Measurements from ENCODE around the gene AGAP1. TPM values are rescaled to one million over a fixed set of nuclear protein-coding genes. Genes with fewer than 3 reads are reported as not detected.

AGAP1 gene
- total RNA-seq, 3 donors from 2014 or later (not counting 1 experiment from before 2014, with no cell fraction given) = 42.0 to 56.4 (median 45.7) TPM

DNA sequence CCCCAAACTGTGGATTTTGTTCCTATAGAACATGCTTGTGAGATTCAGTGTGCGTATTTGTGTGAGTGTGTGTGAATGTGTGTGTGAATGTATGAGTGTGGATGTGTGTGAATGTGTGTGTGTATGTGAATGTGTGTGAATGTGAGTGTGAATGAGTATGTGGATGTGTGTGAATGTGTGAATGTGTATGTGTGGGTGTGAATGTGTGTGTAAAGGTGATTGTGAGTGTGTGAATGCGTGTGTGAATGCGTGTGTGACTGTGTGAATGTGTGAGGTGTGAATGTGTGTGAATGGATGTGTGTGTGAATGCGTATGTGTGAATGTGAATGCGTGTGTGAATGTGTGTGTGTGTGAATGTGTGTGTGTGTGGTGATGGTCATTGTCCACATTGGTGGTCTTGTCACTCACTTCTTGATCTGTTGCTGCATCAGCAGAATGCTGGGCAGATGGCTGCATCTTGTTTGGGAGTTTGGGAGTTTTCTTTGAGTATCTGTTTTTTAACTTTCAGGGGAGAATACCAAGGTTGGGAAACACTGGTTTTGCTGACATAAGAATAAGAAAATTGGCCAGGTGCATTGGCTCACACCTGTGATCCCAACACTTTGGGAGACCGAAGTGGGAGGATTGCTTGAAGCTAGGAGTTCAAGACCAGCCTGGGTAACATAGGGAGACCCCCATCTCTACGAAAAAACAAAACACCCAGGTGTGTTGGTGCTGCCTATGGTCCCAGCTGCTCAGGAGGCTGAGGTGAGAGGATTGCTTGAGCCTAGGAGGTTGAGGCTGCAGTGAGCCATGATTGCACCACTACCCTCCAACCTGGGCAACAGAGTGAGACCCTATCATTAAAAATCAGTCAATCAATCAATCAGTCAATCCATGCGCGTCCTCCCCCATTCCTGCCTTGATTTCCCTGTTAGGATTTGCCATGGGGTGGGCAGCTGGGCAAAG, 18.2 kb downstream of the AGAP1 start:
- TF ChIP-seq, protein P1, sequence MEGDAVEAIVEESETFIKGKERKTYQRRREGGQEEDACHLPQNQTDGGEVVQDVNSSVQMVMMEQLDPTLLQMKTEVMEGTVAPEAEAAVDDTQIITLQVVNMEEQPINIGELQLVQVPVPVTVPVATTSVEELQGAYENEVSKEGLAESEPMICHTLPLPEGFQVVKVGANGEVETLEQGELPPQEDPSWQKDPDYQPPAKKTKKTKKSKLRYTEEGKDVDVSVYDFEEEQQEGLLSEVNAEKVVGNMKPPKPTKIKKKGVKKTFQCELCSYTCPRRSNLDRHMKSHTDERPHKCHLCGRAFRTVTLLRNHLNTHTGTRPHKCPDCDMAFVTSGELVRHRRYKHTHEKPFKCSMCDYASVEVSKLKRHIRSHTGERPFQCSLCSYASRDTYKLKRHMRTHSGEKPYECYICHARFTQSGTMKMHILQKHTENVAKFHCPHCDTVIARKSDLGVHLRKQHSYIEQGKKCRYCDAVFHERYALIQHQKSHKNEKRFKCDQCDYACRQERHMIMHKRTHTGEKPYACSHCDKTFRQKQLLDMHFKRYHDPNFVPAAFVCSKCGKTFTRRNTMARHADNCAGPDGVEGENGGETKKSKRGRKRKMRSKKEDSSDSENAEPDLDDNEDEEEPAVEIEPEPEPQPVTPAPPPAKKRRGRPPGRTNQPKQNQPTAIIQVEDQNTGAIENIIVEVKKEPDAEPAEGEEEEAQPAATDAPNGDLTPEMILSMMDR (IDR thresholded peaks at IDR 0.05) = no peak
- H3K27me3 ChIP-seq (ENCODE audit: control insufficient read depth, insufficient read depth, low read length) = no peaks in the 10 kb centered on the region
- H3K9me3 ChIP-seq (ENCODE audit: control insufficient read depth, insufficient read depth, low read length) = no peaks in the 10 kb centered on the region
- no peaks in the 10 kb centered on the region for H3K9me3 Mint-ChIP-seq
- intact Hi-C loops (cut with micrococcal nuclease) = no loop called here
- no peak overlapping the region for H3K27ac ChIP-seq (ENCODE audit: low read length)
- no peak for ATAC-seq
- H3K4me3 Mint-ChIP-seq = no peak overlapping the region
- no peaks in the 10 kb centered on the region for H3K4me1 ChIP-seq (ENCODE audit: control insufficient read depth, insufficient read depth, low read length)
- H3K4me3 ChIP-seq (ENCODE audit: low read length) = no peak overlapping the region
- H3K36me3 ChIP-seq (ENCODE audit: control insufficient read depth, insufficient read depth, low read length) = no peaks in the 10 kb centered on the region
- H3K27ac Mint-ChIP-seq = no peak overlapping the region
- no peaks in the 10 kb centered on the region for H3K36me3 Mint-ChIP-seq
- H3K27me3 Mint-ChIP-seq (ENCODE audit: low read depth in 2 of 2) = peaks cover 0 to 6% of the 10 kb centered on the region in 2 donors
- H3K4me1 Mint-ChIP-seq = no peaks in the 10 kb centered on the region
- WGBS (ENCODE audit: insufficient coverage) = 81% methylated on average over 8 of the region's 9 CpGs
- DNase-seq = no peak

- DNase-seq (no peak), ATAC-seq (no peak)
- H3K9me3 Mint-ChIP-seq = no peaks in the 10 kb centered on the region
- Histone ChIP-seq H3K4me3 (ENCODE audit: low read length) (no peak overlapping the region), H3K27ac (ENCODE audit: low read length) (no peak overlapping the region), H3K4me1 (ENCODE audit: control insufficient read depth, insufficient read depth, low read length) (no peaks in the 10 kb centered on the region), H3K9me3 (ENCODE audit: control insufficient read depth, insufficient read depth, low read length) (no peaks in the 10 kb centered on the region), H3K27me3 (ENCODE audit: control insufficient read depth, insufficient read depth, low read length) (no peaks in the 10 kb centered on the region), H3K36me3 (ENCODE audit: control insufficient read depth, insufficient read depth, low read length) (no peaks in the 10 kb centered on the region)
- H3K4me1 Mint-ChIP-seq = no peaks in the 10 kb centered on the region
- WGBS (ENCODE audit: insufficient coverage) = 91% methylated on average over 4 of the region's 4 CpGs
- H3K36me3 Mint-ChIP-seq = no peaks in the 10 kb centered on the region
- no peak overlapping the region for H3K4me3 Mint-ChIP-seq
- no peak overlapping the region for H3K27ac Mint-ChIP-seq
- TF ChIP-seq, protein P1 (IDR thresholded peaks at IDR 0.05) = no peak
- peaks cover 0 to 5% of the 10 kb centered on the region in 2 donors for H3K27me3 Mint-ChIP-seq (ENCODE audit: low read depth in 2 of 2)
- intact Hi-C loops (cut with micrococcal nuclease) = no loop called here
These were observed 18.8 kb downstream of the AGAP1 start for GRCh38 chr2:235512699-235513053.

DNA sequence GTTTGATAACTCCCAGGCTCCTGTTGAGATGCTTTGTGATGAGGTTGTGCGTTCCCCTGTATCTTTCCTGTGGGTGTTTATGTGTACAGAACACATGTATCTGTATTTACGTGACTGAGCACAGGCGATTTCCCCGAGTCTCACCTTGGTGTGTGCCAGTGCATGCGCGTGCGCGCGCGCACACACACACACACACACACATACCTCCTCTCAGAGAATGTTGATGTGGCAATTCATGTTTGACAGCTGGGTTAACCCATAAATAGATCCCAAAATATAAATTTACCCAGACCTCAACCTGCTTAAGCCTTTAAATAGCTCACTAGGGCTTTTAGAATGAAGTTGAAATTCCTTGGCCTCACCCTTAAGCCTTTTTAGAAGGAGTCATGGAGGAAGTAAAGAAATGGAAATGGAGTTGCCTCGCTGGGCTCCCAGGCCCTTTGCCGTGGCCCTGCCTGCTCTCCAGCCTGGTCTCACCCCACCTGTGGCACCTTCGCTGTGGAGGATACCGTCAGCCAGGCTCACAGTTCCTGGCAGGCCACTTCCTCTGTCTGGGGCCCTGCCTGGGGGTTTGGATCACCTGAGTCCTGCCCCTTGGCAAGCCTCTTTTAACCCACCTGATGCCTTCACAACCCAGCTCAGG, 20.3 kb downstream of the AGAP1 start:
- Mint-ChIP-seq H3K4me1 (no peaks in the 10 kb centered on the region), H3K9me3 (no peaks in the 10 kb centered on the region), H3K27ac (no peak overlapping the region), H3K27me3 (ENCODE audit: low read depth in 2 of 2) (peaks cover 2 to 9% of the 10 kb centered on the region in 2 donors), H3K4me3 (no peak overlapping the region), H3K36me3 (no peaks in the 10 kb centered on the region)
- Histone ChIP-seq H3K9me3 (ENCODE audit: control insufficient read depth, insufficient read depth, low read length) (no peaks in the 10 kb centered on the region), H3K4me3 (ENCODE audit: low read length) (no peak overlapping the region), H3K27ac (ENCODE audit: low read length) (no peak overlapping the region), H3K27me3 (ENCODE audit: control insufficient read depth, insufficient read depth, low read length) (no peaks in the 10 kb centered on the region), H3K4me1 (ENCODE audit: control insufficient read depth, insufficient read depth, low read length) (no peaks in the 10 kb centered on the region), H3K36me3 (ENCODE audit: control insufficient read depth, insufficient read depth, low read length) (no peaks in the 10 kb centered on the region)
- no peak for ATAC-seq
- WGBS (ENCODE audit: insufficient coverage) = 83% methylated on average over 14 of the region's 14 CpGs
- no peak for DNase-seq
- TF ChIP-seq, protein P1 (IDR thresholded peaks at IDR 0.05) = no peak
- intact Hi-C loops (cut with micrococcal nuclease) = no loop called here

Measured in natural killer cell (primary cell).